Neuronal stem cell (in vitro differentiated cells): Measurements from ENCODE around the gene COPG1.

ENCODE experiments used
- DNase-seq: peaks from one replicate; pipeline ENCODE4 v3.0.0-alpha.2; 2013; ENCODE audit warnings: low spot score
- H2AFZ ChIP-seq: one replicate; pipeline ENCODE4 v1.6.1; 2013; ENCODE audit warnings: mild to moderate bottlenecking, low read length, inconsistent platforms
- H2AK5ac ChIP-seq: 2 replicates; pipeline ENCODE4 v1.6.1; 2013; ENCODE audit warnings: low read depth, mild to moderate bottlenecking, inconsistent platforms, low read length, moderate library complexity, mixed read lengths
- H2BK120ac ChIP-seq: 2 replicates; pipeline ENCODE4 v1.6.1; 2013; ENCODE audit warnings: low read depth, mild to moderate bottlenecking, inconsistent platforms, low read length, moderate library complexity, mixed read lengths
- H2BK12ac ChIP-seq: one replicate; pipeline ENCODE4 v1.6.1; 2013; ENCODE audit warnings: low read length, inconsistent platforms
- H2BK15ac ChIP-seq: 2 replicates; pipeline ENCODE4 v1.6.1; 2013; ENCODE audit warnings: mild to moderate bottlenecking, low read length, inconsistent platforms, mixed read lengths
- H2BK5ac ChIP-seq: one replicate; pipeline ENCODE4 v1.6.1; 2013; ENCODE audit warnings: inconsistent platforms, mild to moderate bottlenecking, low read length, moderate library complexity
- H3K14ac ChIP-seq: one replicate; pipeline ENCODE4 v1.6.1; 2013; ENCODE audit warnings: low read length, inconsistent platforms
- H3K18ac ChIP-seq: 2 replicates; pipeline ENCODE4 v1.6.1; 2013; ENCODE audit warnings: low read length, inconsistent platforms
- H3K23ac ChIP-seq: 2 replicates; pipeline ENCODE4 v1.6.1; 2013; ENCODE audit warnings: low read depth, mild to moderate bottlenecking, mixed read lengths, low read length, inconsistent platforms; ENCODE audit not compliant: poor library complexity
- H3K27ac ChIP-seq: replicated peaks from 3 replicates; pipeline ENCODE4 v1.5.1; 2013; ENCODE audit warnings: low read length, inconsistent platforms
- H3K27me3 ChIP-seq, 3 experiments: 2 replicates each; pipeline ENCODE4 v1.6.1; 2013; ENCODE audit warnings: low read length in 3 of 3, mild to moderate bottlenecking in 2 of 3, inconsistent platforms in 1 of 3, low read depth in 1 of 3, mixed read lengths in 1 of 3, moderate library complexity in 1 of 3; ENCODE audit not compliant: control insufficient read depth in 3 of 3, insufficient read depth in 3 of 3
- H3K36me3 ChIP-seq, 2 donors: replicated peaks in 1 of 2; 2 replicates each; pipeline ENCODE4 v1.6.1; 2013; ENCODE audit warnings: low read length in 2 of 2; ENCODE audit not compliant: control insufficient read depth in 2 of 2, insufficient read depth in 2 of 2
- H3K4ac ChIP-seq: 2 replicates; pipeline ENCODE4 v1.6.1; 2013; ENCODE audit warnings: inconsistent platforms, mild to moderate bottlenecking, low read length, moderate library complexity
- H3K4me1 ChIP-seq, 2 donors: 1 replicate in 1 of 2; 2 replicates in 1 of 2; pipeline ENCODE4 v1.6.1; 2013; ENCODE audit warnings: low read length in 2 of 2, low read depth in 1 of 2; ENCODE audit not compliant: control insufficient read depth in 2 of 2, insufficient read depth in 1 of 2
- H3K4me2 ChIP-seq: one replicate; pipeline ENCODE4 v1.6.1; 2013; ENCODE audit warnings: mild to moderate bottlenecking, low read length, inconsistent platforms; ENCODE audit not compliant: insufficient read depth, poor library complexity, severe bottlenecking
- H3K4me3 ChIP-seq, 2 donors: 2 replicates each; pipeline ENCODE4 v1.5.1; 2013; ENCODE audit warnings: low read length in 2 of 2, mild to moderate bottlenecking in 2 of 2, inconsistent platforms in 1 of 2, moderate library complexity in 1 of 2
- H3K79me1 ChIP-seq: one replicate; pipeline ENCODE4 v1.6.1; 2013; ENCODE audit warnings: low read depth, mild to moderate bottlenecking, inconsistent platforms, low read length, moderate library complexity
- H3K9ac ChIP-seq: one replicate; pipeline ENCODE4 v1.6.1; 2013; ENCODE audit warnings: mild to moderate bottlenecking, low read depth, low read length, inconsistent platforms; ENCODE audit not compliant: poor library complexity
- H3K9me3 ChIP-seq, 2 donors: replicated peaks in 1 of 2; 2 replicates each; pipeline versions ENCODE3 to v1.6.1; 2013; ENCODE audit warnings: low read length in 2 of 2, mild to moderate bottlenecking in 2 of 2, inconsistent platforms in 1 of 2, low read depth in 1 of 2, mixed read lengths in 1 of 2, moderate library complexity in 1 of 2; ENCODE audit not compliant: control insufficient read depth in 2 of 2, insufficient read depth in 1 of 2
- H4K8ac ChIP-seq: one replicate; pipeline ENCODE4 v1.6.1; 2013; ENCODE audit warnings: low read depth, mild to moderate bottlenecking, inconsistent platforms, low read length, moderate library complexity
- H4K91ac ChIP-seq: one replicate; pipeline ENCODE4 v1.6.1; 2013; ENCODE audit warnings: low read length, low read depth, mild to moderate bottlenecking, inconsistent platforms; ENCODE audit not compliant: poor library complexity
- WGBS, 2 donors: extraction: QIAGEN DNeasy Blood & Tissue Kit; methylation state at CpG; one replicate each; pipeline ENCODE4 v1.1.7; 2013; ENCODE audit warnings: missing lambda C conversion rate in 2 of 2, mixed read lengths in 1 of 2; ENCODE audit not compliant: insufficient read length in 2 of 2, insufficient replicate concordance in 1 of 2; ENCODE audit errors: extremely low coverage in 2 of 2; 5-methylcytosine and 5-hydroxymethylcytosine counted together

Gene COPG1

GRCh38 chr3:129276385-129276784 is 27.0 kb downstream of the COPG1 start:
- H3K23ac ChIP-seq = no peak overlapping the region
- H3K18ac ChIP-seq = no peak overlapping the region
- H3K9ac ChIP-seq = no peak overlapping the region
- no peak overlapping the region for H2BK12ac ChIP-seq
- no peak overlapping the region for H3K27ac ChIP-seq
- H2AK5ac ChIP-seq = no peak overlapping the region
- H4K91ac ChIP-seq = no peak overlapping the region
- H3K27me3 ChIP-seq = no peaks in the 10 kb centered on the region
- H2BK5ac ChIP-seq = no peak overlapping the region
- no peak overlapping the region for H3K4me2 ChIP-seq
- no CpG with 5 or more reads among the region's 2 CpGs for WGBS, 2 donors
- H4K8ac ChIP-seq = no peak overlapping the region
- H3K4ac ChIP-seq = no peak overlapping the region
- H3K79me1 ChIP-seq = peaks cover 2% of the 10 kb centered on the region
- no peak overlapping the region for H3K4me3 ChIP-seq
- H3K36me3 ChIP-seq = peaks cover 34 to 78% of the 10 kb centered on the region in 2 donors
- no peak overlapping the region for H2AFZ ChIP-seq
- no peak for DNase-seq
- H3K4me1 ChIP-seq = peaks cover 7% of the 10 kb centered on the region in 2 donors
- no peaks in the 10 kb centered on the region for H3K9me3 ChIP-seq
- H3K14ac ChIP-seq = no peak overlapping the region
- no peak overlapping the region for H2BK120ac ChIP-seq
- H2BK15ac ChIP-seq = no peak overlapping the region

GRCh38 chr3:129277829-129278271 is 28.4 kb downstream of the COPG1 start:
- Histone ChIP-seq H3K9ac (peak overlapping the region; percentile 74), H3K27ac (peak overlapping the region; percentile 97), H3K14ac (no peak overlapping the region), H3K4me3 (peak overlapping the region in 1 of 2 donors; percentile 7), H2BK12ac (no peak overlapping the region), H3K36me3 (peaks cover 21 to 75% of the 10 kb centered on the region in 2 donors), H3K4me2 (no peak overlapping the region), H3K23ac (no peak overlapping the region), H3K9me3 (no peaks in the 10 kb centered on the region), H3K27me3 (no peaks in the 10 kb centered on the region), H3K4ac (no peak overlapping the region), H4K91ac (no peak overlapping the region), H2BK120ac (no peak overlapping the region), H2BK5ac (no peak overlapping the region), H3K18ac (no peak overlapping the region), H4K8ac (no peak overlapping the region), H2AFZ (peak overlapping the region; percentile 94), H2AK5ac (no peak overlapping the region), H3K4me1 (peaks cover 7% of the 10 kb centered on the region in 2 donors), H2BK15ac (no peak overlapping the region), H3K79me1 (peaks cover 2% of the 10 kb centered on the region)
- no peak for DNase-seq
- no CpG with 5 or more reads among the region's 11 CpGs for WGBS, 2 donors

- Histone ChIP-seq H2BK120ac (peak within 1 kb of the TSS; percentile 89), H3K79me1 (peaks cover 2% of the 10 kb centered on the region), H3K14ac (peak within 1 kb of the TSS; percentile 28), H3K9ac (peak within 1 kb of the TSS; percentile 91), H3K4ac (peak within 1 kb of the TSS; percentile 44), H3K4me2 (peak within 1 kb of the TSS; percentile 85), H3K23ac (peak within 1 kb of the TSS; percentile 59), H2AK5ac (peak within 1 kb of the TSS; percentile 32), H2BK12ac (peak within 1 kb of the TSS; percentile 86), H2BK15ac (peak within 1 kb of the TSS; percentile 60), H3K4me3 (peak within 1 kb of the TSS; percentile 88 to 95), H3K4me1 (peaks cover 7% of the 10 kb centered on the region in 2 donors), H3K27me3 (no peaks in the 10 kb centered on the region), H3K27ac (peak within 1 kb of the TSS; percentile 97), H2BK5ac (peak within 1 kb of the TSS; percentile 83), H4K8ac (no peak within 1 kb of the TSS), H3K18ac (peak within 1 kb of the TSS; percentile 95), H3K9me3 (no peaks in the 10 kb centered on the region), H3K36me3 (peaks cover 22 to 74% of the 10 kb centered on the region in 2 donors), H2AFZ (peak within 1 kb of the TSS; percentile 94), H4K91ac (no peak within 1 kb of the TSS)
- no CpG with 5 or more reads among the region's 44 CpGs for WGBS, 2 donors
- DNase-seq = peak; percentile 90
Observed at GRCh38 chr3:129278439-129278965, 29.1 kb downstream of the COPG1 start, which contains the start of gene HMCES. TSS of gene HMCES (plus strand) at chr3:129278870. CDS start at chr3:129279733, 863 bp downstream.

GRCh38 chr3:129278966-129279906 is 29.8 kb downstream of the COPG1 start:
- no peak overlapping the region for H4K91ac ChIP-seq
- H3K4me3 ChIP-seq = peak overlapping the region; percentile 88 to 95
- no peak overlapping the region for H2AK5ac ChIP-seq
- H3K14ac ChIP-seq = peak overlapping the region; percentile 28
- H3K4me1 ChIP-seq = peaks cover 7% of the 10 kb centered on the region in 2 donors
- peaks cover 19 to 72% of the 10 kb centered on the region in 2 donors for H3K36me3 ChIP-seq
- peak overlapping the region; percentile 55 for H3K4me2 ChIP-seq
- no CpG with 5 or more reads among the region's 82 CpGs for WGBS, 2 donors
- peak overlapping the region; percentile 91 for H3K9ac ChIP-seq
- H3K79me1 ChIP-seq = peaks cover 2% of the 10 kb centered on the region
- no peak overlapping the region for H2BK120ac ChIP-seq
- no peaks in the 10 kb centered on the region for H3K9me3 ChIP-seq
- H2BK12ac ChIP-seq = no peak overlapping the region
- peak overlapping the region; percentile 94 for H3K18ac ChIP-seq
- no peak overlapping the region for H3K4ac ChIP-seq
- H4K8ac ChIP-seq = no peak overlapping the region
- H2BK15ac ChIP-seq = no peak overlapping the region
- peak overlapping the region; percentile 94 for H2AFZ ChIP-seq
- H3K27me3 ChIP-seq = no peaks in the 10 kb centered on the region
- peak overlapping the region; percentile 85 for H3K27ac ChIP-seq
- H2BK5ac ChIP-seq = peak overlapping the region; percentile 83
- peak; percentile 31 for DNase-seq
- peak overlapping the region; percentile 59 for H3K23ac ChIP-seq
